SK-N-SH (cell line): ENCODE measurements around the gene PDCL2. TPM values are rescaled to one million over a fixed set of nuclear protein-coding genes. Genes with fewer than 3 reads are reported as not detected.

ENCODE experiments used
- CTCF ChIA-PET: fragments of 300-600, 350-600 bp; formaldehyde crosslinking; extraction: SDS; loops from one replicate; lab custom pipeline; 2021; lab: Yijun Ruan, JAX
- POLR2A ChIA-PET: fragments of 350-600 bp; sonication (Branson Sonifier 250); formaldehyde crosslinking; extraction: SDS; loops from one replicate; lab custom pipeline; 2020; ENCODE audit warnings: antibody characterized with exemption, inconsistent platforms; lab: Yijun Ruan, JAX
- DNase-seq: peaks from one replicate; pipeline ENCODE4 v3.0.0; 2012
- H2AFZ ChIP-seq: fragments of 200-600 bp; sonication (generic); 2 replicates; pipeline ENCODE4 v1.8.1; 2016; ENCODE audit warnings: antibody characterized with exemption, mild to moderate bottlenecking, low read depth
- H3F3A ChIP-seq: fragments of 200-600 bp; sonication (generic); replicated peaks from 2 replicates; pipeline ENCODE3; 2016; ENCODE audit warnings: antibody characterized with exemption, mild to moderate bottlenecking; ENCODE audit not compliant: insufficient read depth
- H3K27ac ChIP-seq, 2 experiments: fragments of 200-500 bp in 1 of 2; fragments of 200-600 bp in 1 of 2; sonication (Bioruptor generic) in 1 of 2; sonication (generic), shearing (Covaris generic) in 1 of 2; 2 replicates each; pipeline versions ENCODE4 v1.5.1 to v1.6.1; 2014 to 2016; ENCODE audit warnings: low read depth in 2 of 2, inconsistent platforms in 1 of 2, low read length in 1 of 2, mild to moderate bottlenecking in 1 of 2, mixed read lengths in 1 of 2
- H3K27me3 ChIP-seq: fragments of 200-600 bp; sonication (generic), shearing (Covaris generic); 2 replicates; pipeline ENCODE4 v1.6.1; 2016; ENCODE audit warnings: mixed run types; ENCODE audit not compliant: insufficient read depth
- H3K36me3 ChIP-seq, 2 experiments: fragments of 200-500 bp in 1 of 2; fragments of 200-600 bp in 1 of 2; sonication (Bioruptor generic) in 1 of 2; sonication (generic) in 1 of 2; replicated peaks in 1 of 2; 2 replicates each; pipeline versions ENCODE3 to v1.5.1; 2014 to 2016; ENCODE audit warnings: low read length in 1 of 2, mild to moderate bottlenecking in 1 of 2; ENCODE audit not compliant: insufficient read depth in 2 of 2, control insufficient read depth in 1 of 2
- H3K4me1 ChIP-seq, 2 experiments: fragments of 200-500 bp in 1 of 2; fragments of 200-600 bp in 1 of 2; sonication (Bioruptor generic) in 1 of 2; sonication (generic), shearing (Covaris generic) in 1 of 2; 2 replicates each; pipeline versions ENCODE4 v1.5.1 to v1.6.1; 2014 to 2016; ENCODE audit warnings: low read depth in 1 of 2, low read length in 1 of 2, mixed run types in 1 of 2; ENCODE audit not compliant: insufficient read depth in 2 of 2, control insufficient read depth in 1 of 2
- H3K4me2 ChIP-seq: fragments of 200-600 bp; sonication (generic), shearing (Covaris generic); 2 replicates; pipeline ENCODE4 v1.6.1; 2017; ENCODE audit warnings: mixed run types
- H3K4me3 ChIP-seq, 2 experiments: fragments of 200-500 bp in 1 of 2; fragments of 200-600 bp in 1 of 2; sonication (Bioruptor generic) in 1 of 2; sonication (generic), shearing (Covaris generic) in 1 of 2; 2 replicates each; pipeline versions ENCODE4 v1.5.1 to v1.8.1; 2014 to 2016; ENCODE audit warnings: low read depth in 2 of 2, inconsistent platforms in 1 of 2, low read length in 1 of 2, mild to moderate bottlenecking in 1 of 2, mixed read lengths in 1 of 2, moderate library complexity in 1 of 2
- H3K79me2 ChIP-seq: fragments of 200-600 bp; sonication (generic); 2 replicates; pipeline ENCODE4 v1.8.1; 2017; ENCODE audit warnings: mild to moderate bottlenecking; ENCODE audit not compliant: insufficient read depth
- H3K9ac ChIP-seq: fragments of 200-600 bp; sonication (generic); 2 replicates; pipeline ENCODE4 v1.6.1; 2017; ENCODE audit warnings: mixed run types
- H3K9me2 ChIP-seq: fragments of 200-600 bp; sonication (generic); 2 replicates; pipeline ENCODE4 v1.6.1; 2017; ENCODE audit warnings: mixed run types
- H3K9me3 ChIP-seq: fragments of 200-600 bp; sonication (generic); 2 replicates; pipeline ENCODE4 v1.6.1; 2017; ENCODE audit warnings: mixed run types, mild to moderate bottlenecking, moderate library complexity
- H4K20me1 ChIP-seq: fragments of 200-600 bp; sonication (generic); 2 replicates; pipeline ENCODE4 v1.6.1; 2017; ENCODE audit warnings: mild to moderate bottlenecking, mixed run types; ENCODE audit not compliant: insufficient read depth
- GABPA ChIP-seq: IDR thresholded peaks from 2 replicates; pipeline ENCODE4 v1.4.0; 2012; ENCODE audit warnings: low read depth, mild to moderate bottlenecking
- GATA2 ChIP-seq: sonication (generic); formaldehyde crosslinking; IDR thresholded peaks from 2 replicates; pipeline ENCODE4 v1.5.0; 2020; ENCODE audit warnings: mild to moderate bottlenecking, missing genetic modification reagents
- NFIC ChIP-seq: IDR thresholded peaks from 2 replicates; pipeline ENCODE4 v1.4.0; 2012; ENCODE audit warnings: borderline replicate concordance
- NRF1 ChIP-seq: IDR thresholded peaks from 2 replicates; pipeline ENCODE4 v1.6.1; 2012; ENCODE audit warnings: low read depth, mild to moderate bottlenecking, low read length
- YY1 ChIP-seq: IDR thresholded peaks from 2 replicates; pipeline ENCODE4 v1.4.0; 2012; ENCODE audit warnings: low read depth, mild to moderate bottlenecking
- WGBS: methylation state at CpG from one replicate; pipeline ENCODE4 v1.1.6; 2017; ENCODE audit warnings: low lambda C conversion rate; 5-methylcytosine and 5-hydroxymethylcytosine counted together
- polyA plus RNA-seq, 3 experiments: library from polyadenylated mRNA; depleted of rRNA; stranded (reverse); fragments of >200 nt; gene quantifications; 2 replicates each; pipeline ENCODE4 v1.2.3, GENCODE V29; 2012
- TF ChIP-seq, protein P1 (sequence below): IDR thresholded peaks from 2 replicates; pipeline ENCODE4 v1.4.0; 2012; ENCODE audit warnings: low read depth, borderline replicate concordance
- TF ChIP-seq, protein P2 (sequence below): fragments of 200-600 bp; sonication (generic); IDR thresholded peaks from 2 replicates; pipeline ENCODE4 v1.6.1; 2017; ENCODE audit warnings: antibody characterized with exemption, mild to moderate bottlenecking, moderate library complexity
- TF ChIP-seq, protein P3 (sequence below): IDR thresholded peaks from 2 replicates; pipeline ENCODE4 v1.4.0; 2012; ENCODE audit warnings: low read depth

Gene PDCL2, protein sequence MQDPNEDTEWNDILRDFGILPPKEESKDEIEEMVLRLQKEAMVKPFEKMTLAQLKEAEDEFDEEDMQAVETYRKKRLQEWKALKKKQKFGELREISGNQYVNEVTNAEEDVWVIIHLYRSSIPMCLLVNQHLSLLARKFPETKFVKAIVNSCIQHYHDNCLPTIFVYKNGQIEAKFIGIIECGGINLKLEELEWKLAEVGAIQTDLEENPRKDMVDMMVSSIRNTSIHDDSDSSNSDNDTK
- not detected in 2 replicates for polyA plus RNA-seq (2012; rRNA removed)
- polyA plus RNA-seq (2012; cell fraction: cytosol; rRNA removed) = not detected in 2 replicates
- not detected in 2 replicates for polyA plus RNA-seq (2012; cell fraction: nucleus; rRNA removed)

DNA sequence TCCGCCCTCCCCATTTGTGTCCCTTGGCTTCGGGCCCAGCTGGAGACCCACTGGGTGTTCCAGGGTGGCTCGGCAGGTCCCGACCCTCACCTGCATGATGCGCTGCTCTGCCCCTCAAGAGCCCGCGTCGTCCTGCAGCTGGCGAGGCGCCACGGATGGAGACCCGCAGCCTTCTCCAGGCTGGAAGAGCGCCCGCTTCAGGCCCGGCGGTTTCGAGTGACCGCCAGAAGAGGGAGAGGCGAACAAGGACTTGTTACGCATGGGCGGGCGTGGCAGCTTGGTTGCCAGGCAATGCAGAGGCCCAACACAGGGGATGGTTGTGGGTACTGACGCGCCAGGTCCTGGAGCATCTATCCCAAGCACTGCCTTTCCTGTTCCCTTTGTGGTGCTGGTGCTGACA is at the start of gene PDCL2:
PDCL2 (minus strand) TSS at position 232 of the 400 bp plus-strand sequence; CDS start at position 96, 136 bp downstream.
- CTCF ChIA-PET = no interaction called here

DNA sequence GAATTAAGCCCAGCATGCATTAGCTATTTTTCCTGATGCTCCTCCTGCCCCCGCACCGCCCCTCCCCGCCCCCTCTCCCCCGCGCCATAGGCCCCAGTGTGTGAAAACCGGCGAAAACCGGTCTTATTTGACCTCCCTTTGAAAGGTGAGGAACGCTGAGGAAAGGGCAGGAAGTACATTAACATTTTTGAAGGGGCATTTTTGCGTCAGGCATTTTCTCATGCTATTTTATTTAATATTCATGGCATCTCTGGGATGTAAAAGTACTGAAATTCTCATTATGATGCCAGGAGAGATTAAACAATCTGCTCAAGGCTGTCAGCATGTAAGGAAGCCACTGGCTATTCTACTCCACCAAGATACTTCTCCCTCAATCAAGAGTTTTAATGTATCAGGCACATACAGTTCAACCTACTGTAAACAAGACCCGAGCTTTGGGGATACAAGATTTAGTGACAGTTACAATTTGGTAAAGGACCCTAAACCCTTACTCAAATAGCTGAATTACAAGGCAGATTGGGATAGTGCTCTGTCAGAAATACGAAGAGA is 45.3 kb upstream of the PDCL2 start:
- DNase-seq = no peak
- Histone ChIP-seq H4K20me1 (no peaks in the 10 kb centered on the region), H3K4me2 (no peak overlapping the region), H3K4me1 (peaks cover 0 to 14% of the 10 kb centered on the region in 2 experiments; a peak in 1 of 4 replicates), H3K36me3 (no peaks in the 10 kb centered on the region), H3K4me3 (no peak overlapping the region), H3K27ac (no peak overlapping the region), H2AFZ (no peak overlapping the region), H3K9me2 (no peaks in the 10 kb centered on the region), H3K79me2 (no peaks in the 10 kb centered on the region), H3K9ac (no peak overlapping the region), H3K27me3 (peaks cover 18% of the 10 kb centered on the region; the same call in 1 of the 2 replicates), H3K9me3 (no peaks in the 10 kb centered on the region), H3F3A (no peaks in the 10 kb centered on the region)
- WGBS = 74% methylated on average over 12 of the region's 12 CpGs
- CTCF ChIA-PET = interaction anchor here (0.8 to 1.2 kb wide), 2 partner anchors 21 to 229 kb away, joined by 3 read pairs; no protein-coding TSS in a partner anchor
- POLR2A ChIA-PET = no interaction called here
- TF ChIP-seq NFIC (no peak), NRF1 (no peak), YY1 (no peak), GATA2 (CRISPR knock-in tag) (no peak)
- TF ChIP-seq, protein P1, sequence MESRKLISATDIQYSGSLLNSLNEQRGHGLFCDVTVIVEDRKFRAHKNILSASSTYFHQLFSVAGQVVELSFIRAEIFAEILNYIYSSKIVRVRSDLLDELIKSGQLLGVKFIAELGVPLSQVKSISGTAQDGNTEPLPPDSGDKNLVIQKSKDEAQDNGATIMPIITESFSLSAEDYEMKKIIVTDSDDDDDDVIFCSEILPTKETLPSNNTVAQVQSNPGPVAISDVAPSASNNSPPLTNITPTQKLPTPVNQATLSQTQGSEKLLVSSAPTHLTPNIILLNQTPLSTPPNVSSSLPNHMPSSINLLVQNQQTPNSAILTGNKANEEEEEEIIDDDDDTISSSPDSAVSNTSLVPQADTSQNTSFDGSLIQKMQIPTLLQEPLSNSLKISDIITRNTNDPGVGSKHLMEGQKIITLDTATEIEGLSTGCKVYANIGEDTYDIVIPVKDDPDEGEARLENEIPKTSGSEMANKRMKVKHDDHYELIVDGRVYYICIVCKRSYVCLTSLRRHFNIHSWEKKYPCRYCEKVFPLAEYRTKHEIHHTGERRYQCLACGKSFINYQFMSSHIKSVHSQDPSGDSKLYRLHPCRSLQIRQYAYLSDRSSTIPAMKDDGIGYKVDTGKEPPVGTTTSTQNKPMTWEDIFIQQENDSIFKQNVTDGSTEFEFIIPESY = no peak
- TF ChIP-seq, protein P2, sequence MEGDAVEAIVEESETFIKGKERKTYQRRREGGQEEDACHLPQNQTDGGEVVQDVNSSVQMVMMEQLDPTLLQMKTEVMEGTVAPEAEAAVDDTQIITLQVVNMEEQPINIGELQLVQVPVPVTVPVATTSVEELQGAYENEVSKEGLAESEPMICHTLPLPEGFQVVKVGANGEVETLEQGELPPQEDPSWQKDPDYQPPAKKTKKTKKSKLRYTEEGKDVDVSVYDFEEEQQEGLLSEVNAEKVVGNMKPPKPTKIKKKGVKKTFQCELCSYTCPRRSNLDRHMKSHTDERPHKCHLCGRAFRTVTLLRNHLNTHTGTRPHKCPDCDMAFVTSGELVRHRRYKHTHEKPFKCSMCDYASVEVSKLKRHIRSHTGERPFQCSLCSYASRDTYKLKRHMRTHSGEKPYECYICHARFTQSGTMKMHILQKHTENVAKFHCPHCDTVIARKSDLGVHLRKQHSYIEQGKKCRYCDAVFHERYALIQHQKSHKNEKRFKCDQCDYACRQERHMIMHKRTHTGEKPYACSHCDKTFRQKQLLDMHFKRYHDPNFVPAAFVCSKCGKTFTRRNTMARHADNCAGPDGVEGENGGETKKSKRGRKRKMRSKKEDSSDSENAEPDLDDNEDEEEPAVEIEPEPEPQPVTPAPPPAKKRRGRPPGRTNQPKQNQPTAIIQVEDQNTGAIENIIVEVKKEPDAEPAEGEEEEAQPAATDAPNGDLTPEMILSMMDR = no peak
- TF ChIP-seq, protein P3, sequence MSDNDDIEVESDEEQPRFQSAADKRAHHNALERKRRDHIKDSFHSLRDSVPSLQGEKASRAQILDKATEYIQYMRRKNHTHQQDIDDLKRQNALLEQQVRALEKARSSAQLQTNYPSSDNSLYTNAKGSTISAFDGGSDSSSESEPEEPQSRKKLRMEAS = no peak

More for the DNA sequence above, at the start of gene PDCL2:
- Histone ChIP-seq H3K9me3 (no peaks in the 10 kb centered on the region), H3K4me3 (no peak within 1 kb of the TSS), H4K20me1 (no peaks in the 10 kb centered on the region), H3K79me2 (no peaks in the 10 kb centered on the region), H3F3A (no peaks in the 10 kb centered on the region), H3K9ac (no peak within 1 kb of the TSS), H3K4me1 (no peaks in the 10 kb centered on the region), H3K36me3 (no peaks in the 10 kb centered on the region), H3K27me3 (no peaks in the 10 kb centered on the region), H3K9me2 (no peaks in the 10 kb centered on the region), H2AFZ (no peak within 1 kb of the TSS), H3K4me2 (no peak within 1 kb of the TSS), H3K27ac (no peak within 1 kb of the TSS)
- TF ChIP-seq GABPA = no peak
- WGBS = 86% methylated on average over 14 of the region's 24 CpGs
- POLR2A ChIA-PET = no interaction called here
- DNase-seq = no peak
